GM21526 (cell line): ENCODE results near the gene ANKIB1.
"Not testable (repeated sequence)": the region's sequence is repeated elsewhere in the genome, so short reads cannot be mapped to it uniquely, and the experiment has no call there.

ENCODE experiments used
- ATAC-seq: cut with Tn5 transposase; IDR thresholded peaks from one replicate; pipeline ENCODE4 v1.9.1; 2021; ENCODE audit warnings: moderate library complexity; ENCODE audit not compliant: unreplicated experiment, low FRiP score

Gene ANKIB1

GRCh38 chr7:92402920-92403759, 157.4 kb downstream of the ANKIB1 start:
- ATAC-seq = no peak

- no peak for ATAC-seq
Observed at GRCh38 chr7:92403760-92404074, 157.9 kb downstream of the ANKIB1 start.

GRCh38 chr7:92404170-92404614, 158.4 kb downstream of the ANKIB1 start:
- ATAC-seq = no peak

GRCh38 chr7:92409357-92409756, 163.6 kb downstream of the ANKIB1 start:
- ATAC-seq = no peak

- not testable (repeated sequence) for ATAC-seq
Observed at GRCh38 chr7:92410162-92410561, 164.4 kb downstream of the ANKIB1 start.

- ATAC-seq = no peak
Observed at GRCh38 chr7:92412745-92413144, 167.0 kb downstream of the ANKIB1 start.

GRCh38 chr7:92413550-92413949, 167.8 kb downstream of the ANKIB1 start:
- ATAC-seq = no peak

GRCh38 chr7:92415225-92415624, 169.5 kb downstream of the ANKIB1 start:
- ATAC-seq = no peak

GRCh38 chr7:92417913-92418312, 172.1 kb downstream of the ANKIB1 start:
- no peak for ATAC-seq

GRCh38 chr7:92421676-92422435, 176.1 kb downstream of the ANKIB1 start:
- ATAC-seq = no peak

- ATAC-seq = no peak
Observed at GRCh38 chr7:92422926-92423325, 177.2 kb downstream of the ANKIB1 start.

GRCh38 chr7:92423710-92424131, 177.9 kb downstream of the ANKIB1 start:
- no peak for ATAC-seq

GRCh38 chr7:92425311-92425947, 179.7 kb downstream of the ANKIB1 start:
- ATAC-seq = no peak

GRCh38 chr7:92427193-92427592, 181.4 kb downstream of the ANKIB1 start:
- no peak for ATAC-seq

- no peak for ATAC-seq
Observed at GRCh38 chr7:92432299-92432946, 186.6 kb downstream of the ANKIB1 start.

GRCh38 chr7:92433019-92433418, 187.2 kb downstream of the ANKIB1 start:
- no peak for ATAC-seq

- ATAC-seq = no peak
Observed at GRCh38 chr7:92435542-92435941, 189.8 kb downstream of the ANKIB1 start.

- ATAC-seq = no peak
Observed at GRCh38 chr7:92436612-92437445, 191.1 kb downstream of the ANKIB1 start.

GRCh38 chr7:92437956-92438491, 192.2 kb downstream of the ANKIB1 start:
- ATAC-seq = no peak

- ATAC-seq = not testable (repeated sequence)
Observed at GRCh38 chr7:92442720-92443119, 196.9 kb downstream of the ANKIB1 start.
